Peyer's patch (tissue), 4 donors: ENCODE results near the gene VTN.

Experiments
- CTCF ChIP-seq, 6 experiments: fragments of 450-650 bp in 4 of 6; fragments of 200-600 bp in 2 of 6; sonication (generic) in 1 of 6; IDR thresholded peaks; one replicate each; pipeline ENCODE4 v1.5.1; 2017 to 2019; ENCODE audit warnings: antibody characterized with exemption in 6 of 6, mild to moderate bottlenecking in 3 of 6, moderate library complexity in 1 of 6
- POLR2A ChIP-seq, 2 donors: fragments of 450-650 bp; IDR thresholded peaks; one replicate each; pipeline ENCODE4 v1.5.1; 2017; ENCODE audit warnings: antibody characterized with exemption in 2 of 2, mild to moderate bottlenecking in 2 of 2, moderate library complexity in 2 of 2

DNA sequence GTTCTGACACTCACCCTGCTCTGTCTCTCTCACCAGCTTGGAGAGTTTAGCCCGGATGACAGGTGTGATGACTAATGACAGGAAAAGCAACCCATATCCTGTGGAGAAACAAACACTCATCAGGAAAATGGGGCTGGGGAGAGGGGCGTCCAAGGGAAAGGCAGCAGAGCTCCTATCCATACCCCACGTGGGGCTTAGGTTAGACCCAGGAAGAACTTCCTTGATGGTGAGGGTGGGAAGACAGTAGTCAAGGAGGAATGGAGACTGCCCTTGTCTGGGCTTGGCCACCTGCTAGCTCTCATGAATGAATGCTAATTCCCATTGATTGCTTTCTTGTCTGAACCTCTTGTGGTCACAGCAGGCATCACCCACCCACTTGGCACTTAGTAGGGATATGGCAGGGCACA, 32.1 kb upstream of the VTN start:
- no peak for TF ChIP-seq CTCF (IDR thresholded peaks at IDR 0.05)
- no peak for TF ChIP-seq POLR2A (IDR thresholded peaks at IDR 0.05)
